ENCODE data around the gene LPP.

- no peak for TF ChIP-seq POLR2AphosphoS5 (IDR thresholded peaks at IDR 0.05; ENCODE audit: low read depth, low read length)
- no peak for TF ChIP-seq TAF1 (IDR thresholded peaks at IDR 0.05; ENCODE audit: borderline replicate concordance, insufficient read depth, low read length)
- TF ChIP-seq REST (IDR thresholded peaks at IDR 0.05; ENCODE audit: insufficient read depth in 1 of 2, low read depth in 2 of 2, low read length in 2 of 2) = no peak
- TF ChIP-seq FOXP2 (optimal IDR thresholded peaks at IDR 0.05; ENCODE audit: borderline replicate concordance, extremely low read depth, extremely low read length, insufficient read depth) = no peak
- TF ChIP-seq SIN3A (IDR thresholded peaks at IDR 0.05; ENCODE audit: borderline replicate concordance, insufficient read depth, low read length) = no peak
These were observed 263.3 kb downstream of the LPP start for GRCh38 chr3:188417271-188417696.
